GM21381 (cell line): ENCODE data around the gene ZDHHC9.

Experiments
- ATAC-seq: cut with Tn5 transposase; IDR thresholded peaks from one replicate; pipeline ENCODE4 v1.9.1; 2021; ENCODE audit warnings: mild to moderate bottlenecking, moderate library complexity; ENCODE audit not compliant: unreplicated experiment

ZDHHC9 gene

GRCh38 chrX:129768586-129769466 lies 74.9 kb downstream of the ZDHHC9 start:
- no peak for ATAC-seq

- ATAC-seq, result no peak
Observed at GRCh38 chrX:129768186-129768585, 75.5 kb downstream of the ZDHHC9 start.

- no peak for ATAC-seq
Observed at GRCh38 chrX:129763666-129764065, 80.0 kb downstream of the ZDHHC9 start.

- ATAC-seq, result no peak
Observed at GRCh38 chrX:129762448-129762847, 81.2 kb downstream of the ZDHHC9 start.

GRCh38 chrX:129761596-129761995 lies 82.1 kb downstream of the ZDHHC9 start:
- no peak for ATAC-seq

- no peak for ATAC-seq
Observed at GRCh38 chrX:129760981-129761380, 82.7 kb downstream of the ZDHHC9 start.

- ATAC-seq, result no peak
Observed at GRCh38 chrX:129760155-129760554, 83.5 kb downstream of the ZDHHC9 start.

- no peak for ATAC-seq
Observed at GRCh38 chrX:129759576-129760061, 84.1 kb downstream of the ZDHHC9 start.

- no peak for ATAC-seq
Observed at GRCh38 chrX:129755779-129756650, 87.7 kb downstream of the ZDHHC9 start.

- no peak for ATAC-seq
Observed at GRCh38 chrX:129754056-129755024, 89.3 kb downstream of the ZDHHC9 start.
